Activated naive CD4-positive, alpha-beta T cell treated with anti-CD3 and anti-CD28 coated beads, Interleukin-2, amount 50 U/mL, for 24 hours (primary cell): ENCODE results near the gene PKDREJ.
"Not testable (repeated sequence)": the region's sequence is repeated elsewhere in the genome, so short reads cannot be mapped to it uniquely, and the experiment has no call there.

Experiments used
- H3K27ac Mint-ChIP-seq: one replicate; pipeline ENCODE4 v1.8.0; 2021; ENCODE audit warnings: mild to moderate bottlenecking, mixed read lengths
- H3K27me3 Mint-ChIP-seq: one replicate; pipeline ENCODE4 v1.8.0; 2021; ENCODE audit warnings: mixed read lengths
- H3K36me3 Mint-ChIP-seq: one replicate; pipeline ENCODE4 v1.8.0; 2021; ENCODE audit warnings: mixed read lengths
- H3K4me1 Mint-ChIP-seq: one replicate; pipeline ENCODE4 v1.8.0; 2021; ENCODE audit warnings: mixed read lengths
- H3K4me3 Mint-ChIP-seq: one replicate; pipeline ENCODE4 v1.8.0; 2021; ENCODE audit warnings: mild to moderate bottlenecking, mixed read lengths
- H3K9me3 Mint-ChIP-seq: one replicate; pipeline ENCODE4 v1.8.0; 2021; ENCODE audit warnings: mixed read lengths

PKDREJ gene

DNA sequence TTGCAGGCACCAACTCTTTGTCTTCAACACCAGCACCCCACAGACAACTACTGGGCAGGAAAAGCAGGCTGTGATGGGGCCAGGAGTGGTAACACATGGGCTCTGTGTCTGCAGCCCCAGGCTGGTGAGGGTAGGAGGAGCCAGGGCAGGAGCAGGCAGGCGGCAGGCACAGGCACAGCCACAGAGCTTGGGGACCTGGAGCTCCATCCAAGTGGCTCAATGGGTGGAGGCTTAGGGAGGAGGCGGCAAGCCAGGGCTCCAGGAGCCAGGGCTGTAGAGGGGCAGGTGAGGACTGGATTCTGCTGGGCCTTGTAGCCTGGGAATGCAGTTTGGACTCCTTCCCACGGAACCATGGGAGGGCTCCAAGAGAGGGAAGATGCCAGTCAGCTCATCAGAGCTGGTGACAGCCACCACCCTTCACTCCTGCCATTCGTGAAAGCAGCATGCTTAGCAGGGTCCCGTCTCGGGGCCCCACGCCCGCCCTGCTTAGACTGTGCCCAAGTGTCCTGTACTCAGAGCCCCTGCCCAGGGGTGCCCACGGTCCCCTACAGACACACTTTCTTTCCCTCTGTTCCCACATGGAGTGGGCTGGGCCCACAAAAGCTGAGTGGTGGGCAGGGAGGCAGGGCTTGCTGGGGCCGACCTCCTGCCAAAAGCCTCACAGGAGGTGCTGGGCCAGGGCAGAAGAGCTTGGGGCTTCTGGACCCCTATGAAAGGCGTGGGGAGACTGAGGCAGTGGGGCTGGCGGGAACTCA is 17.1 kb upstream of the PKDREJ start:
- H3K4me1 Mint-ChIP-seq = no peaks in the 10 kb centered on the region
- H3K36me3 Mint-ChIP-seq = peaks cover 10% of the 10 kb centered on the region
- no peaks in the 10 kb centered on the region for H3K27me3 Mint-ChIP-seq
- H3K4me3 Mint-ChIP-seq = no peak overlapping the region
- H3K27ac Mint-ChIP-seq = no peak overlapping the region
- H3K9me3 Mint-ChIP-seq = no peaks in the 10 kb centered on the region

DNA sequence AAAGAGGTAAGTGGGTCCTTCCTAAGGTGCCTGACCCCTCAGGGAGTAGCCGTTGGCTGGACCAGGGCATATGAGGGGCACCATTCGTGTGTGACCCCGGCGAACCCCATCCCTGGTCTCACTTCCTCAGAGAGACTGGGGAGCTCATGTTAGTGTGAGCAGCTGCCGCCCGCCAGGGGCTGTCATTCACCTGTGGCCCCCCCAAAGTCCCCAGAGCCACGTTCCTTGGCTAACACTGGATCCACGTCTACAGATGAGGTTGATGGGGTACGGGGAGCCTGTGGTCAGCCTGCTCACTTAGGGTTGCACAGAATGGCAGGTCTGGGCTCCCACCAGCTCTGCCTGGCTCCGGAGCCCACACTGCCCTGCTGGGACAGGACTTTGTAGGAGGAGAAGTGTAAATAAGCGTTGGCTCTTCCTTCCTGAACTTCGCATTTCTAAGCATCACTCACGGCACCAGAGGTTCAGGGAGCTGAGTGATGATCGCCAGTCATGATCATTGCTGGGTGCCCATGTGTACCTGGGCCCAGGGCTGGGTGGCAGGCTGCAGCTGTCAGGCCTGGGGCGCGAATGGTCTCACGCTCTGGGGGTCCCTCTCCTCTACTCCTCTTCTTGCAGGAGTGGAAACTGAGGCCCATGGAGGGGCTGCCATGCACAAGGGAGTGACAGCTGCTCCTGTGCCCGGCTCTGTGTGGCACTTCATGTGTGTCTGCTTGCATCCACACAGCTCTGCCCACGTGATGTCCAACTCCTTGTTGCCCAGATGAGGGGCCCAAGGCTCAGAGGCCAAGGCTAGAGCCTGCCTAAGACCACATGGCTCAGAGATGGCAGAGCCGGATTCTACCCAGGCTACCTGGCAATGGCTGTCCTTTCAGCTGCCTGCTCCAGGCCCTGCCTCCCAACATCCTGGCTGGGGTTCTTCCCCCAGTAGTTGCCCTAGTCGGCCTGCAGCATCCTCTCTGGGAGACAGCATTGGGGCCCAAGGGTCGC is 15.8 kb upstream of the PKDREJ start:
- H3K27ac Mint-ChIP-seq = no peak overlapping the region
- no peaks in the 10 kb centered on the region for H3K9me3 Mint-ChIP-seq
- no peaks in the 10 kb centered on the region for H3K4me1 Mint-ChIP-seq
- H3K4me3 Mint-ChIP-seq = no peak overlapping the region
- peaks cover 6% of the 10 kb centered on the region for H3K36me3 Mint-ChIP-seq
- no peaks in the 10 kb centered on the region for H3K27me3 Mint-ChIP-seq

DNA sequence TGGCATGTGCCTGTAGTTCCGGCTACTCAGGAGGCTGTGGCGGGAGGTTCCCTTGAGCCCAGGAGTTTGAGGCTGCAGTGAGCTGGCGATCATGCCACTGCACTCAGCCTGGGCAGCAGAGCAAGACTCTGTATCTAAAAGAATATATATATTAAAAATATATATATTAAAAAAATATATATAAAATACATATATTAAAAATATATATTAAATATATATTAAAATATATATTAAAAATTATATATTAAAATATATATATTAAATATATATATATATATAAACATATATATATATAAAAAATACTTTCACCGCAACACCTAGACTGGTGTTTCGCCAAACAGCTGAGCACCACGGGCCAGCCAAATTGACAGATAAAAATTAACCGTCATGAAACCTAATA is 13.4 kb upstream of the PKDREJ start:
- H3K4me3 Mint-ChIP-seq = no peak overlapping the region
- no peak overlapping the region for H3K27ac Mint-ChIP-seq
- peaks cover 5% of the 10 kb centered on the region for H3K36me3 Mint-ChIP-seq
- no peaks in the 10 kb centered on the region for H3K9me3 Mint-ChIP-seq
- H3K27me3 Mint-ChIP-seq = no peaks in the 10 kb centered on the region
- no peaks in the 10 kb centered on the region for H3K4me1 Mint-ChIP-seq

DNA sequence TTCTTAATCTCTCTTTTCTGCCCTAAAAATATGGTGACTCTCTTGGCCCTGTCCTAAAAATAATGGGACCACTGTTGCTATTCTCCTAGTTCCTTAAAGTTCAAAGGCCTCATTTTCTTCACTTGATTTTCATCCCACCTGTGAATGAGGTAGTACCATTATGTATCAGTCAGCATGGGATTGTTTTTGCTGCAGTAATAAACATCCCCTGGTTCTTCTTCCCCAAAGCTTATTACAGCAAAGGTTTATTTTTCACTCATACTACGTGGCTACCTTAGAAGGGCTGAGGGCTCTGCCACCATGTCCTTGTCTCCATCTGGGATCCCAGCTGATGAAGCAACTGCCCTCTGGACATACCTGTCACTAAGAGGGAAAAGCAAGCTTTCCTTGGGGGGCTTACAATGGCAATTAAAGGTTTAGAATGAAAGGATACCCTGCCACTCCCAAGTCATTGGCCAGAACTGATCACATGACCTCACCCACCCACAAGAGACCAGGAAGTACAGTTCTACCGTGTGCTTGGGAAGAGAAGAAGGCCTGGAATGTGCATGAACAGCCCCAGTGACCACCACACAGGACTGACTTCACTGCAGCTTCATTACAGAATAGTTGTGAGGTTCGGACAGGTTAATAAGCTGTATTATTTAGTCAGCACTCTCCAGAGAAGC is 12.4 kb upstream of the PKDREJ start:
- Mint-ChIP-seq H3K36me3 (peaks cover 5% of the 10 kb centered on the region), H3K27ac (no peak overlapping the region)

DNA sequence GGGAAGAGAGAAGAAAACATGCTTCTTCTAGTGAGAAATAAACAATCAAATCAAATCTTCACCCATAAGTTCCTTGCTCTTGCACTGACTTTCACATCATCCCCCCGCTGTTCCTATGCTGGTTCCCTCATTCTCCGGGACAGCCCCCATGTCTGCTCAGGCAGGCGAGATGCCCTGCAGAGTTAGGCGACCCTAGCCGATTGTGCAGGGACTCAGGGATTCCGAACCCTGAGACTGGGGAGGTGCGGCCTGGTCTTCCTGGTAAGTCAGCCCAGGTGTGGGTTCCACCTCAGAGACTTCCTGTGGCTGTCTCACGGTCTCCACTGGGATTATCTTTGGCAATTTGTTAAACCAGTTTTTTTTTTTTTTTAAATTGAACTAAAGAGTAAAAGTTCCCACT is 11.2 kb upstream of the PKDREJ start:
- H3K9me3 Mint-ChIP-seq = no peaks in the 10 kb centered on the region
- H3K27ac Mint-ChIP-seq = no peak overlapping the region
- no peaks in the 10 kb centered on the region for H3K27me3 Mint-ChIP-seq
- peaks cover 5% of the 10 kb centered on the region for H3K36me3 Mint-ChIP-seq
- H3K4me1 Mint-ChIP-seq = peaks cover 3% of the 10 kb centered on the region
- H3K4me3 Mint-ChIP-seq = no peak overlapping the region

More for the DNA sequence above, 12.4 kb upstream of the PKDREJ start:
- H3K27me3 Mint-ChIP-seq = no peaks in the 10 kb centered on the region
- H3K4me3 Mint-ChIP-seq = no peak overlapping the region
- H3K4me1 Mint-ChIP-seq = no peaks in the 10 kb centered on the region
- no peaks in the 10 kb centered on the region for H3K9me3 Mint-ChIP-seq

DNA sequence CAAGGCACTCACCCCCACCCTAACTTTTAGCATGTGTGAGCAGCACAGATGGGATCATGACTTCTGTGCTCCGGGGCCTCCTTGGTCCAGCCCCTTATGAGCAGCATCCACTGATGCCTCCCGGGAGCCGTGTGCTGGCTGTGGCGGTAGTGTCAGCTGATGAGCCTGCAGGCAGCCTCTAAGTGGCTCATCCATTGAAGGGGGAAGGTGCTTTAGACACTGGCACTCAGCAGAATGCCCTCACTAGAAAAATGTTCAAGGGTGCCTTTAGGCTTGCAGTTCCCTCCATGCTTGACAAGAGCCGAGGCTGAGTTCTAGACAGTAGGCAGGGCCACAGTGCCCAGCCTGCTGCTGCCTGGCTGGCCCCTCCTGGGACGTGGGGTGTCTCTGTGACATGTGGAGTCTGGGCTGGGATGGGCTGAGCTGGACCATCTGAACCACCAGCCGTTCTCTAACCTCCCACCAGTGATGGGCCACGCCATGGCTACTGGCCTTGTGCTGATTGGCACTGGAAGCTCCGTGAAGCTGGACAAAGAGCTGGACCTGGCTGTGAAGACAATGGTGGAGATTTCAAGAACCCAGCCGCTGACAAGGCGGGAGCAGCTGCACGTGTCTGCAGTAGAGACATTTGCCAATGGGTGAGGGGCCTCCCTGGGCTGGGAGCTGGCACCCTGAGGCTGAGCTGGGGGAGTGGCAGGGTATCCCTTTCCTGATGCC is 10.4 kb upstream of the PKDREJ start:
- Mint-ChIP-seq H3K27ac (no peak overlapping the region), H3K9me3 (no peaks in the 10 kb centered on the region), H3K36me3 (peaks cover 5% of the 10 kb centered on the region), H3K27me3 (no peaks in the 10 kb centered on the region), H3K4me3 (no peak overlapping the region), H3K4me1 (peaks cover 3% of the 10 kb centered on the region)

DNA sequence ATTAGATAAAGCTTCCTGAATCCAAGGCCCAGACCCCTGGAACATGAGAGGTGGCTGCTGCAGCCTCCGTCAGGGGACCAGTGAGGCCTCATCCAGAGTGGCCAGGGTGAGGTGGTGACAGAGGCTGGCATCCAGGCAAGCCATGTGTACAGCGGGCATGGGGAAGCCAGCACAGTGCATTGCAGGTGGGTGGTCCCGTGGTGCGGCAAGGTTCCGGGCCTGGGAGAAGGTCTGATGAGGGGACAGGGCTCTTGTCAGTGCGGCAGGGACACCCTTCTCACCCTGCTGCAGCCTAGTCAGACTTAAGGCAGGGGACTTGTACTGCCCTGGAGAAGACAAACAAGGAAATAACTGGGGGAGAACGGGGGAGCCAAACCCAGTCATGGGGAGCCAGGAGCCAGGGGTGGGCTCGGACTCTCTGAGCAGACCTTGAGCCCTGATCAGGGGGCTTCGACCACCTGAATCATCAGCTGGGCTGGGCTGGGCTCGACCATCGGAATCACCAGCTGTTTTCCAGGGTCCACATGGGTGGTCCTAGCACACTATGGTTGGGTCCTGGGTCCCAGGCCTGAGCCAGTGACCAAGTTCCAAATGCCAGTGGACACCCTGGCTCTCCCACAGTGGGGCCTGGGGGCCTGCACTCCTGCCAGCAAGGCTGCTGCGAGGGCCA is 9.8 kb upstream of the PKDREJ start:
- Mint-ChIP-seq H3K4me3 (no peak overlapping the region), H3K27ac (no peak overlapping the region), H3K36me3 (peaks cover 5% of the 10 kb centered on the region), H3K9me3 (no peaks in the 10 kb centered on the region), H3K27me3 (no peaks in the 10 kb centered on the region), H3K4me1 (peaks cover 9% of the 10 kb centered on the region)

DNA sequence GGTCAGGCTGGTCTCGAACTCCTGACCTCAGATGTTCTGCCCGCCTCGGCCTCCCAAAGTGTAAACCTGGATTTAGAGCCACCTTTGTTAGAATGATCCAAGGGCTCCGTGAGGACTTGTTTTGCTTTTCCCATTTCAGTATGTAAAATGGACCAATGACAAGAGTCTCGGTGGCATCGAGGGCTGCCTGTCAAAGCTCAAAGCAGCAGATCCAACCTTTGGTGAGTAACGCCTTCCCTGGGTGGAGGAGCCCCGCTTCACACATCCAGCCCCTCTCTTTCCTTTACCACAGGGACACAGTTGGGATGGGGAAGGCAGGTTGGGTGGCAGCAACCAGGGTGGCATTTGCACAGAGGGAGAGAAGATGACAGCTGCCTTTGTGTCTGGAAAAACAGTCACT is 9.1 kb upstream of the PKDREJ start:
- Mint-ChIP-seq H3K9me3 (no peaks in the 10 kb centered on the region), H3K27ac (no peak overlapping the region), H3K27me3 (no peaks in the 10 kb centered on the region), H3K4me3 (no peak overlapping the region), H3K4me1 (peaks cover 14% of the 10 kb centered on the region), H3K36me3 (peaks cover 5% of the 10 kb centered on the region)

DNA sequence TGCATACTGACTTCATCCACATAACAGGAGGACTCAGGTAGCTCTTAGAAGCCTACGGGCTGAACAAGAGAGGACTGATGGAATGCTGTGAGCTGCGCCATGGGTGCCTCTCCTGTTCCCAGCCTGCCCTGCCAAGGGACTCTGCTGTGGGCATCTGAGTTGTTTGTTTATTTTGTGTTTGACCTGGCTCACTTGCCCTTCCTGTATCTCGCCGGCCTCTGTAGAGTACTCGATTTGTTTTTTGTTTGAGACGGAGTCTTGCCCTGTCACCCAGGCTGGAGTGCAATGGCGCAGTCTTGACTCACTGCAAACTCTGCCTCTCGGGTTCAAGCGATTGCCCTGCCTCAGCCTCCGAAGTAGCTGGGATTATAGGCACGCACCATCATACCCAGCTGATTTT is 6.4 kb upstream of the PKDREJ start:
- H3K4me1 Mint-ChIP-seq = peaks cover 15% of the 10 kb centered on the region
- H3K27ac Mint-ChIP-seq = no peak overlapping the region
- H3K27me3 Mint-ChIP-seq = peaks cover 5% of the 10 kb centered on the region
- peak overlapping the region; percentile 65 for H3K4me3 Mint-ChIP-seq
- H3K9me3 Mint-ChIP-seq = no peaks in the 10 kb centered on the region
- H3K36me3 Mint-ChIP-seq = no peaks in the 10 kb centered on the region

DNA sequence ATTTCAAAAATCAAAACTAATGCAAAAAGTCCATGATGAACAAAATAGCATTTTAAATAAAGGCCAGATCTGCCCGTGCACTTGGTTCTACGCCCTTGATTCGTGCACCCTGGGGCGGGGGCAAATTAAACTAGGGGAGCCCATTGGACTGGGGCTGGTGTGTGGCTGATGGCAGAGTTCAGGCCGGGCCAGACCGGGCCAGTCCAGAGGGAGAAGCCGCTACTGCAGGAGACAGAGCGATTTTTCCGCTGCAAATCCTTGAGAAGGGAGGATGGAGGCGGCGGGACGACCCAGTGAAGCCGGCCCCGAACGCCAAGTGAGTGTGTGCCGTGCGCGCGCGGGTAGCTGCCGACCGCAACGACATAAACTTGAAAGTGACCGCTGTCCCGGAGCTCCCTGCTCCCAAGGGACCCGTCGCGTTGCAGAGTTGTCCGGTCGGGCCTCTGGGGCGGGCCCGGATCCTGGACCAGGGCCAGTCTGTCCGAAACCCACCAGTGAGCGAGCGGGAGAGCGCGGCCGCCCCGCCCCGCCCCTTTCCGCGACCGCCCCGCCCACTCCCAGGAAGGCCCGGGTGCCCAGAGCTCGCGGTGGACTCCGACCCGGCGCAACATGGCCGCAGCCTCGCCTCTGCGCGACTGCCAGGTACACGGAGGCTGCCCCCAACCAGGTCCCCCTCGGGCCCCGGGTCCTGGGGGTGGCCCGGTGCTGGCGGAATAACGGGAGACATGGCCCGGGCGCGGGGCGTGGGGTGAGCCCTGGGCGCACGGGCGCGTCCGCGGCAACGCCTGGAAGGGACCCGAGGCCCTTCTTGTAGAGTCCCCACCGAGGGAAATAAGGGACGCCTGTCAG is 4.5 kb upstream of the PKDREJ start, which contains the start of gene TTC38:
Gene TTC38, plus strand, starts transcription at position 578 of the 849 bp plus-strand sequence. Its CDS starts 32 bp downstream, at position 610.
- no peaks in the 10 kb centered on the region for H3K9me3 Mint-ChIP-seq
- H3K4me1 Mint-ChIP-seq = peaks cover 15% of the 10 kb centered on the region
- H3K36me3 Mint-ChIP-seq = no peaks in the 10 kb centered on the region
- no peak within 1 kb of the TSS for H3K27ac Mint-ChIP-seq
- peak within 1 kb of the TSS; percentile 89 for H3K4me3 Mint-ChIP-seq
- peaks cover 18% of the 10 kb centered on the region for H3K27me3 Mint-ChIP-seq

DNA sequence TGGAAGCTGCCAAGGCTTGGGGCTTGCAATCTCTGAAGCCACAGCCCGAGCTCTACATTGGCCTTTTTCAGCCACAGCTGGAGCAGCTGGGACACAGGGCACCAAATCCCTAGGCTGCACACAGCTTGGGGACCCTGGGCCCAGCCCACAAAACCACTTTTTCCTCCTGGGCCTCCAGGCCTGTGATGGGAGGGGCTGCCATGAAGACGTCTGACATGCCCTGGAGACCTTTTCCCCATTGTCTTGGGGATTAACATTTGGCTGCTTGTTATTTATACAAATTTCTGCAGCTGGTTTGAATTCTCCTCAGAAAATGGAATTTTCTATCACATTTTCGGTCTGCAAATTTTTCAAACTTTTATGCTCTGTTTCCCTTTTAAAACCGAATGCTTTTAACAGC is 2.5 kb upstream of the PKDREJ start:
- not testable (repeated sequence) for H3K36me3 Mint-ChIP-seq, H3K4me3 Mint-ChIP-seq, H3K9me3 Mint-ChIP-seq, H3K27ac Mint-ChIP-seq
- Mint-ChIP-seq H3K27me3 (peaks cover 36% of the 10 kb centered on the region), H3K4me1 (peaks cover 15% of the 10 kb centered on the region)

DNA sequence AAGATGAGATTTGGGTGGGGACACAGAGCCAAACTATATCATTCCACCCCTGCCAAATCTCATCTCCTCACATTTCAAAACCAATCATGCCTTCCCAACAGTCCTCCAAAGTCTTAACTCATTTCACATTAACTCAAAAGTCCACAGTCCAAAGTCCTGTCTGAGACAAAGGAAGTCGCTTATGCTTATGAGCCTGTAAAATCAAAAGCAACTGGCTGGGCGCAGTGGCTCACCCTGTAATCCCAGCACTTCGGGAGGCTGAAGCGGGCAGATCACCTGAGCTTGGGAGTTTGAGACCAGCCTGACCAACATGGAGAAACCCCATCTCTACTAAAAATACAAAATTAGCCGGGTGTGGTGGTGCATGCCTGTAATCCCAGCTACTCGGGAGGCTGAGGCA is 1.4 kb upstream of the PKDREJ start:
- peaks cover 12% of the 10 kb centered on the region for H3K4me1 Mint-ChIP-seq
- peaks cover 44% of the 10 kb centered on the region for H3K27me3 Mint-ChIP-seq
- H3K27ac Mint-ChIP-seq, H3K4me3 Mint-ChIP-seq, H3K36me3 Mint-ChIP-seq, H3K9me3 Mint-ChIP-seq: not testable (repeated sequence)

DNA sequence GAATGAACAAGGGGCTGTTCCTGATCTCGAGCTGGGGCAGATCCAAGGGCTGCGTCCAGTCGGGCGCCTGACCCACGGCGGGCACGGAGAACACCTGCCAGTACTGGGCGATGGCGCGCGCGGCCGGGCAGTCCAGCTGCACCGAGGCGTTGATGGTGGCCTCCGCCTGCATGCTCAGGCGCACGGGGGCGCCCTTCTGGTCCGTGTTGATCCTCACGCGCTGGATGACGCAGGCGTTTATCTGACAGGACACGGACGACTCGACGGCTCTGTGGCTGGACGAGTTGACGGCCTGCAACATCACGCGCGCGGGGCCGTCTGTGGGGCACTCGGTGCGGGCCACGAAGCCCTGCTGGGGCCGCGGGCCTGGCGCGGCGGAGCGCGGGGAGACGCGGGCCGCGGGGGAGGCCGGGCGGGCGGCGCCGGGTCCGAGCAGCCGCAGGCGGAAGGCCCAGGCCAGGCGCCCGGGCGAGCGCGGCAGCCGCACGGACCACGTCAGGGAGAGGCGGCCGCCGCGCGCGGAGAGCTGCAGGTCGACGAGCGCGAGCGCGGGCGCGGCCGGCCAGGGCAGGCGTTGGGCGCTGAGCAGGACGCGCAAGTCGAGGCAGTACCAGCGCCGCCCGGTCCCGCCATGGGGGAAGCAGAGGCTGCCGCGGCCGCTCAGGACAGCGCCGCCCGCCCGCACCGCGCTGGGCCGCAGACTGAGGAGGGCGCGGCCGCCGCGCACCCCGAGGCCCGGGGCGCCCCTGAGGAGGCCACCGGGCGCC is 511 bp downstream of the PKDREJ start:
- no peak overlapping the region for H3K27ac Mint-ChIP-seq
- H3K4me1 Mint-ChIP-seq = peaks cover 6% of the 10 kb centered on the region
- H3K27me3 Mint-ChIP-seq = peaks cover 44% of the 10 kb centered on the region
- no peaks in the 10 kb centered on the region for H3K36me3 Mint-ChIP-seq
- no peaks in the 10 kb centered on the region for H3K9me3 Mint-ChIP-seq
- H3K4me3 Mint-ChIP-seq = no peak overlapping the region
